HFF-Myc (cell line): Measurements from ENCODE around the gene MAP1LC3B2.
"Not testable (repeated sequence)": the region's sequence is repeated elsewhere in the genome, so short reads cannot be mapped to it uniquely, and the experiment has no call there.

Experiments
- DNase-seq: peaks from one replicate; pipeline ENCODE4 v3.0.0-alpha.2; 2011; ENCODE audit warnings: low read depth; ENCODE audit errors: extremely low read depth
- H3K4me3 ChIP-seq: replicated peaks from 2 replicates; pipeline ENCODE4 v1.5.1; 2011; ENCODE audit warnings: low read depth, mild to moderate bottlenecking, control low read depth, low read length
- CTCF ChIP-seq: IDR thresholded peaks from 2 replicates; pipeline ENCODE4 v1.5.1; 2012; ENCODE audit warnings: mild to moderate bottlenecking, low read depth, low read length, control low read depth; ENCODE audit errors: missing control alignments

The MAP1LC3B2 gene

DNA sequence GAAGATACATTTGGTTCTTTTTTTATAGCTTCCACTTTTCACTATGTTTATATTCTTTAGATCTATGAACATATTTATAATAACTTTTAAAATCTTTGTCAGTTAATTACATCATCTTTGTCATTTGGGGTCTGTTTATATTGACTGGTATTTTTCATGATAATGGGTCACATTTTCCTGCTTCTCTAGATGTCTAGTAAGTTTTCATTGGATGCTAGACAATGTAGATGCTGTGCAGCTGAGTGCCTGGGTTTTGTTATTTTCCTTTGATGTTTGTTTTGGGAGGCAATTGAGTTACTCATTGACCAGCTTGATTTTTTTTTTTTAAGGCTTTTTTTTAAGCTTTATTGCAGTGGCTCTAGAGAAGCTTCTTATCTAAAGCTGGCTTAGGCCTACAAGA lies 4.9 kb downstream of the MAP1LC3B2 start:
- DNase-seq: no peak
- TF ChIP-seq CTCF: no peak
- H3K4me3 ChIP-seq: no peak overlapping the region

GRCh38 chr12:116565221-116565620 lies 6.0 kb downstream of the MAP1LC3B2 start:
- DNase-seq: not testable (repeated sequence)

DNA sequence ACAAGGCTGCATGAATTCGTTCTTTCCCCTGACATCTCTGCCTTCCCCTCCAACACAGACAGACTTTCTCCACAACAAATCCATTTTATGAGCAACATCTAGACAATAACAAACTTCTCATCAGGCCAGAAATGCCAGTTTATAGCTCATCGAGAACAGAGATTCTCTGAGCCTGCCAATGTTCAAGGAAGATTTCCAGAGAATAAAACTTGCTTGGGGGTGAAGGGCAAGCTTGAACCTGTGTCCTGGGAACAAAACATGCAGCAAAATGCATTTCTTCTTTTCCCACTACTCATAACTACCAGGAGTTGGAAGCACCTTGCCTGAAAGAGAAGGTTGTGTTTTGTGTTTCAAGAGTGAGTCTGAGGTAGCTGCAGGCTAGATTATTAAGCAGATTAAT lies 6.8 kb downstream of the MAP1LC3B2 start:
- H3K4me3 ChIP-seq: no peak overlapping the region
- no peak for TF ChIP-seq CTCF
- no peak for DNase-seq

More at GRCh38 chr12:116565221-116565620, 6.0 kb downstream of the MAP1LC3B2 start:
- H3K4me3 ChIP-seq: not testable (repeated sequence)

GRCh38 chr12:116568203-116568602 lies 9.0 kb downstream of the MAP1LC3B2 start:
- DNase-seq: no peak
- no peak overlapping the region for H3K4me3 ChIP-seq
- TF ChIP-seq CTCF: no peak

DNA sequence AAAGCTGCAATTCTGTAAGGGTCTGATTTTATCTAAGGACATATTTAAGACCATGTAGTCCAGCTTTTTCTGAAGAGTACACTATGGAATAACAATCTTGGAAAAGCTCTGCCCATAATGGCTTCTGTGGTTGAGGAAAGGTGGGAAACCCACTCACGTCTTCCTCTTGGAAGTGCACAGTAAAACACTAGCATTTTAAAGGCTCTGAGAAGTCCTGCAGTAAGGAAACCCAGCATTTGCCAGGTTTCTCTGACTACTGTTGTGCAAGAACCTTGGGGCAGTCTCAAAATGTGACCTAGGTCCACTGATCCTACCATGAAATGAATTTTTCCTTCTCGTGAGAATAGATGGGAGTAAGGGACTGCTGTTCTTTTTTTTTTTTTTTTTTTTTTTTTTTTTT lies 11.9 kb downstream of the MAP1LC3B2 start:
- H3K4me3 ChIP-seq: no peak overlapping the region
- no peak for DNase-seq
- TF ChIP-seq CTCF: no peak

DNA sequence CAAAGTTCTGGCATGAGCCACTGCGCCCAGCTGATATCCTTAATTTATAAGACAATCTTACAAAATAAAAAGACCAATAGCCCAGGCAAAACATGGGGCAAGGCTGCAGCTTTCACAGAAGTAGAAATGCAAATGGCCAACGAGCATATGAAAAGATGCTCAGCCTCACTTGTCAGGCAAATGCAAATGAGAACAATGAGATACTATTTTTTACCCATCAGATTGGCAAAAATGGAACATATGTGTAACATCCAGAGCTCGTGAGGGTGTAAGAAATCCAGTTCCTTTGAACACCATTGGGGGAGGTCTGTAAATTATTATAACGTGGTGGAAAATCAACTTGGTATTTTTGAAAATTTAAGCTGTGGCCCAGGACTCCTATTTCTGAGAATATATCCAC lies 14.6 kb downstream of the MAP1LC3B2 start:
- no peak for DNase-seq
- no peak overlapping the region for H3K4me3 ChIP-seq
- no peak for TF ChIP-seq CTCF

GRCh38 chr12:116575754-116576153 lies 16.6 kb downstream of the MAP1LC3B2 start:
- H3K4me3 ChIP-seq, DNase-seq: not testable (repeated sequence)

GRCh38 chr12:116577154-116577561 lies 18.0 kb downstream of the MAP1LC3B2 start:
- TF ChIP-seq CTCF: no peak
- no peak for DNase-seq
- H3K4me3 ChIP-seq: no peak overlapping the region
